Central memory CD4-positive, alpha-beta T cell (primary cell): ENCODE measurements around the gene CABLES1.
"Not testable (repeated sequence)": the region's sequence is repeated elsewhere in the genome, so short reads cannot be mapped to it uniquely, and the experiment has no call there.

Experiments
- DNase-seq: peaks from one replicate; pipeline ENCODE4 v3.0.0; 2022

CABLES1 gene

DNA sequence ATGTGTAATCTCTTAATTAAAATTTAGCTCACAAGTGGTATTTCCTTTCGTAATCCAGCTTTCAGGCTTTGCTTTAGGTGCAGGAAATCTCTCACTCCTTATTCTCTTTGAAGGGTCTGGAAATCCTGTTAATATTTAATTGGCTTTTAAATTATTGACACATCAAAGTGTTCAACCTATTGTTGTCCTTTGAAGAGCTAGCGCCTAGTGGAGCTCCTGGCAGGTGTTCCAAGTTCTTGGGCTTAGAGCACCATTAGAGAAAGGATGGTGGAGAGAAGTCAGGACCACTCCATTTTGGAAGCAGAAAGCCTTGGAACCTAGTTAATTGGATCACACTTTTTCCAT lies 92.4 kb downstream of the CABLES1 start:
- DNase-seq: no peak

DNA sequence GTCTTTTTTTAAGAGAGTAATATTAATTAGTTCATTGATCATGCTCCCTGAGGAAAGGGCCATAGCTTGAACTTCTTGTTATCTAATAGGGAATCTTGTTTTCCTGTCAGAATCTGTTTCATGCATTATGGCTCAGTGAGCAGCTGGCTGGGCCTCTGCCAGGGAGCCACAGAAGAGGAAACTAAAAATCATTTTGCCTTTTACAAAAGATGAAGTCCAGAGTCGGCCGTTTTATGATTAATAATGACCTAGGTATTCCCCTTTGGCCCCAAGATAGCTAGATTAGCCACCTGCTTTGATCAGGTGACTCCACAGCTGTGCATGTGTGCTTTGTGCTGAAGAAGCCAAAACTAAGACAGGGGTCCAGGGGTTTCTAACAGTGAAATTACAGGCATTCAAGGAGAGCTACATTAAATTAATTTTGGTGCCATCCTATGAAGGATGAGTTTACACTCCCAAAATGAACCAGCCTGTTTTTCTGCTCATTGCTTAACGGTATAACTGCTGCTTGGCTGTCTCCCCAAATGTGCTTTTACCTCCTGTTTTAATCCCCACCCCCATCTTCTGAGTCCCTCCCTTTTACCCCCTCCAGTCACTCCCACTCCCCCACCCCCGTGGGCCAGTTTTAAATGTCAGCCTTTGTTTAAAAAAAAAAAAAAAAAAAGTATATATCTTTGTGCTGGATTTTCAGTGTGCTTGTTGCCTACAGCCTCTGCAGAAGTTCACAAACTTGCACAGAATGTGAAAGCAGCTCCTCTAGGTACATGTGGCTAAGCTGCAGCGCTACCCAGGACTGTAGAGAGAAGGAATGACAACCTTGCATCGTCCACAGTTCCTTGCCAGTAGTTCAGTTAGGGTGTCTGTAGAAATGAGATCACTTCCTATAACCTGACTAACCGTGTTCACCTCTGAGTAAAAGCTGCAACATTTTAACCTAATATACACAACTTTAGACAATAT lies 93.1 kb downstream of the CABLES1 start:
- no peak for DNase-seq

DNA sequence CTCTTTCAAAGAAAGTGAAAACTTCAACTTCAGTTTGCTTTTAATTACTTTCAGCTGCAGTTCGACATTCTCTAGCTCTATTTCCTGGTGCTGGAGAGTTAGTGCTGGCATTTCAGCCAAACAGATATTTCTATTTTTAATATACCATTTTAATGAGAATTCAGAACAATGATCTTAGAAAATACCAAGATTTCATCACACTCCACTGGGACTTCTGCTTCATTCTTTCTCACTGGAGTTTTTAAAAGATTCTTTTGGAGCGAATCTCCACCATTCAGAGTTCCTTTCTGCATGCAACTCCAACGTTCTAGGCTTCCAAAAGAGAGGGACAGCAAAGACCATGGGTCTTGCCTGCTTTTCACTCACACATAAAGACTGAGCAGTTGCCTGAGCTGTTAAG lies 94.2 kb downstream of the CABLES1 start:
- DNase-seq: no peak

DNA sequence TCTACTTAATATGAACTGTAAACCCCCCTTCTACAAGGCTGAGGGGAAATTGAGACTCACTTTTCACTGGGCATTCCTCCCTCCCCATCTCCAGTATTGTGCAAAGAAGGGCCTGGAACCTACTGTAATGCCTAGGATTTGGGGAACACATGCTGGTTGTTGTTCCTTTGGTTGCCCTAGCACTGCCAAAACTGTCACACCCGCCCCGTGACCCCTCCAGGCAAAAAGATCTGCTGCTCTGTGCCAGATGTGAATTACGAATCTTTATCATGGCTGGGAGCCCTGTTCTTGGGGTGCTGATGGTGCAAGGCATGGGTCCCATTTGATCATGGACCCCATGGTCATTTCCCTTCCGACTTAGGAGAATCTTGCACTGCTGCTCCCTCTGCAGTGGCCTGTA lies 95.4 kb downstream of the CABLES1 start:
- no peak for DNase-seq

DNA sequence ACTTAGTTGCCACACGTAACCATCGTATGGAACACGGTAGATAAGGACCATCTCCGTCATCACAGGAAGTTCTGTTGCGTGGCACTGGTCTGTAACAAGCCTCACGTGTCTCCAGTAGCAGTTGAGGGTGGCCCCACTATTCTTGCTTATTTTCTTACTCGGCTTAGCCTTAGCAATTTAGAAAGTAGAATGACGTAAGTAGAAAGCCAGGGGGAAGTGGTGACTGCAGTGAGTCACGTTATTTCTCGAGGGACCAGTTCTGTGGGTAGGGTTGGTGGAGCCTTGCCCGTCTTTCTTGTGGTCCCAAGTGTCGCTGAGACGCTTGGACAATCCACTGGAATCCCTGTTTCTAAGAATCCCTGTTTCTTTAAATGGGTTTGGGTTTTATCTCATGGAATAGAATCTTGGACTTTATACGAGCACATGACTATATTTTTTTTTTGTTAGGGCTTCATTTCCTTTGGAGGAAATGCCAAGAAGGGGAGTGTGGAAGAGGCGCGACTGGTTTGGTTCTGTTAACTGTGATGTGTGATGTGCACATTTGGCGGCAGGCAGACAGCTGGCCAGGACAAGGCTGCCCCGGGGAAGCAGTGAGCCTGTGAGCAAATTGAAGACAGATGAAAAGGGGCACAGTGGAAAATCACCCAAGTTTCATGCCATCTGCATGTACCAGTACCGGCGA lies 96.2 kb downstream of the CABLES1 start:
- peak; percentile 85 for DNase-seq

DNA sequence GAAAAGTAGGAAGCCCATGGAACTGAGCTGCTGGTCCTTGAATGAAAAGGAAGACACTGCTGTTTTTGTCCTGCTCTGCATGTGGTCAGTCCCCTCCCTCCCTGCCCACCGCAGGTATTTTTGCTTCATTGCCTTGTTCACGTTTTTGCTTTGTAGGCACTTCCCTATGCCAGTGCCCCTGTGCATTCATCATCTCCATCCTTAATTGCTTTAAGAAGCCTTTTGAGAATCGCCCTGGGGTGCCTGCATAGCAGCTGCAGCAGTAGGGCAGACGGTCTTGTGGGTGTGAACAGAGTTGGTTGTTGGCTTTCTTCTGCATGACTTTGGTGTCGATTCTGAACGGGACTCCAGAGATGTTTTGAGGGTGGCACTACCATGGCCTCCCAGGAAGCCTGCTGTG lies 97.0 kb downstream of the CABLES1 start:
- no peak for DNase-seq

DNA sequence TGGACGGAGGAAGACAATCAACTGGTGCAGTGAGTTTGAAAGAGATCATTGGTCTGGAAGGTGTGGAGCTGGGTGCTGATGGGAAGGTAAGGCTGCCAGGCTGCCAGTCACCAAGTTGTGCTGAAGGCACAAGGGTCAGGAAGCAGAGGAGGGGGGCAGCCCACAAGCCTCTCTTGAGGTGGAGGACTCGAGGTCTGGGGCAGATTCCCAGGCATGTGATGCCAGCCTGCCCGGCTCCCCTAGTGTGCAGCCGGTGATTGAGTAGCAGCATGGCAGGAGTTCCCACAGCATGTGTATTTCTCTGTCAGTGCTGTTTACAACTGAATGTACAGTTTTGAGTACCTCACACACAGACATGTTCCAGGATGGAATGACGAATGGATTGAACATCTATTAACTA lies 99.3 kb downstream of the CABLES1 start:
- no peak for DNase-seq

DNA sequence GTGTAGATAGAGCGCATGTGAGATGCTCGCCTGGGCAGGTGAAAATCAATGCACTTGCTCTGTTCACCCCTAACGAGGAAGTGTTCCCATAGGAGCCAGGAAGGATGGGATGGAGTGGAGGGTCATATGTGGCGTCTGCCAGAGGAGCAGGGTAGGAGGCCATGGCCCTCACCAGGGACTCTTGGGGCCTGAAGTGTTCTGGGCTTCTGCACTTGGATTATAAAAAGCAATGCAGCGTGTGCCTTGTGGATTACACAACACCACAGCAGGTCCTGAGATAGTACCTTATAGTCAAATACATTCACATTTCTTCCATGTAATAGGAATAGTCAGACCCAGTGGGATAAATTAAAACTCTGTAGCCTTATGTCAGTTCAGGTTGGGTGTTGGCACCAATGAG lies 100.1 kb downstream of the CABLES1 start:
- DNase-seq: no peak

DNA sequence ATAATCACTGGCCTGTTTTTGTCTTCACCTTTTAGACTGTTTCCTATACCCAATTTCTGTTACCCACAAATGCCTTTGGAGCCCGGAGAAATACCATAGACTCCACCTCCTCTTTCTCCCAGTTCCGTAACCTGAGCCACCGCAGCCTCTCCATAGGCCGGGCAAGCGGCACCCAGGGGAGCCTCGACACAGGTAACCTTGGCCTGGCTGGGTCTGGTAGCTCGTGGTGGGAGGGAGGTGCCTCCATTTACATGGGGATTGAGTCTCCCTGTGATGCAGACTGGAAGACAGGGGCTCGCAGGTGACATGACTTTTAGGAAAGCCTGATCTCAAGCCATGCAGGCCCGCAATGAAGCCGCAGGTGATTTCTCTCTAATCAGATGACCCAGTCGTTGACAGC lies 100.6 kb downstream of the CABLES1 start:
- no peak for DNase-seq

DNA sequence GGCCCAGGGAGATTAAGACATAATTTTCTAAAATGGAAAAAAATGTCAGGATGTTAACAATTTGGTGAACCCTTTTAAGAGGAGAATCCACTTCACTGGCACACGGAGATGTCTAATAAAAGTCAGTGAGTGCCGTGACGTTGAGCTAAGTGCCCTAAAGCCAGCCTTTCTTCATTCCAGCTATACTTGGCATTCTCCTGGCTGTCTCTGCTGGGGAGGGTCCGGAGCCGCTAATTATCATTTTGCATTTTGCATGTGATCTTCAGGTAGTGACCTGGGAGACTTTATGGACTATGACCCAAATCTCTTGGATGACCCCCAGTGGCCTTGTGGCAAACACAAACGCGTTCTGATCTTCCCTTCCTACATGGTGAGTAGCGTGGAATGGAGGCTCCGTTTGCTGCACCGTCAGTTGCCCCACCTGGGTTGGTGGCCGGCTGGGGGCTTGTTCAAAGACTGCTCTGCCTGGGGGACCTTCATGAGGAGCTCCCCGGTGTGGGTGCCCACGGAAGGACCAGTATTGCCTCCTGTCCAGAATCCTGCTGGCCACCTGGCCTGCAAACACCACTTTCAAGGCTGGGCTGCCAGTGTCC lies 101.7 kb downstream of the CABLES1 start:
- DNase-seq: no peak

DNA sequence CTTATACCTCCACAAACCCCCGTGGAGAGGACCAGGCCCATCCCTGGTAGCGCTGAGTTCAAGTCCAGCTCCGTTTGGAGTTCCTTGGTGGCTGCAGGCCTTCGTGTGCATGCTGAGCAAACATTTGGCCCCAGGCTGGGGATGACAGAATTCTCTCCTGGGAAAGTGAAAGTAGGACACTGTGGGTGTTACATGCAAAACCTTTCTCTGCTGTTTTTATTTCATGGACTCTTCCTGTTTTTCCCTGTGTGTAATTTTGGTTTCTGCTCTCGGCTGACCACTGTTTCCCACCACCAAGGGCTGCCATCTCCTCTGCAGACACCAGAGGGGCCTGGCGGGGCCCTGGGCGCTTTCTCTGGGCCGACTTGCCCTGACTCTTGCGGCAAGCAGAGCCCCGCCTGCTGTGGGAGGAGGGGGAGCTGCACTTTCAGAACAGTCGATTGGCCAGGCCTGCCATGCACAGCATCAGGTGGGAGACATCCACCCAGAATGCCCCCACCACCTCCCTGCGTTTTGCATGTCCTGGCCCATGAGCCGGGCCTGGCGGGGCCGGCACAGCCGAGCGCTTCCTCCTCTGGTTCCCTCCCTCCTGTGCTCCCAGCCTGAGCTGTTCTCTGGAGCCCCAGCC lies 102.4 kb downstream of the CABLES1 start:
- DNase-seq: peak; percentile 13

DNA sequence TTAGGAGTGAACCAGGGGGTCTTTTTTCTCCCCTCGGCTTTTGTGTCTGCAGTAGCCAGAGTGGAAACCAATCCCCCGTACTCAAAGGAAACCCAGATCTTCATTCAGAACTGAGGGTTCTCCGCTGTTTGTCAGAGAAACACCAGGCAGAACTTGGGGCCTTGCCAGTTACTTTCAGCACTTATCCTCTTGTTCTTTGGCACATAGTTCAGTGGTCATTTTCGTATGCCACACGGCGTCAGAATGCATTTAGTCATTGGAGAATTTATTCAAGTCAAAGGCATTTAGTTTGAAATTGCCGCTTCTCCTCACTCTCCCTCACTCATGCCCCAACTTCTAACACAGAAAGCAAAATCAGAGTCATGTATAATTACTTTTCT lies 102.9 kb downstream of the CABLES1 start:
- DNase-seq: no peak

DNA sequence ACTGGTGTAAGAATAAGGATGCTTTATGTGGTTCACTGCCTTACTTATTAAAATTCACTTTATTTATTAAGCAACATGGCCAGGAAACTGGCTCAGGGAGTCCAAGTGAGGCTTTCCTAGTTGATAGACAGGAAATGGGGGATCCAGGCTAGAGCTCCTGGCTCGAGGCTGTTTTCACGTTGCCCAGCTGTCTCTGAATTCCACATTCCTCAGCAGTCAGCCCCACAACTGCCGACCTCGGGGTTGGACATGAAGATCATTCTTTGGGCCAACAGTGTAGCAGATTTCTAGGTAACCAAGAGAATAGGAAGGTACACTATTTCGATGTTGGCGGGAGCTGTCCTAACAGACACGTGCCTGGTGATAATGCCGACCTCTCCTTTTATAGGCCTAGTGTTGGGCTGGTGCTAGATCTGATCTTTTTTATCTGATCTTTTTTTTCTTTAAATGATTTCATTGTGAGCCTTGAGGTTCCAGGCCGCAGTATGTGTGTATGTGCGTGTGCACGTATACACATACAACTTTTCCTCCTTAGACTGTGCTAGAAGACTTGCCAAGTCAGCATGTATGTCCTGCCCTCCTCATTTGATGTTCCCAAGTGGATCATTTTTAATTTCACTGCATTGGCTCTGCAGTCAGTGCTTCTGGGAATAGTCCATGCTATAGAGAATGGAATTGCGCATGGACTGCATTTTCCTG lies 103.5 kb downstream of the CABLES1 start:
- no peak for DNase-seq

DNA sequence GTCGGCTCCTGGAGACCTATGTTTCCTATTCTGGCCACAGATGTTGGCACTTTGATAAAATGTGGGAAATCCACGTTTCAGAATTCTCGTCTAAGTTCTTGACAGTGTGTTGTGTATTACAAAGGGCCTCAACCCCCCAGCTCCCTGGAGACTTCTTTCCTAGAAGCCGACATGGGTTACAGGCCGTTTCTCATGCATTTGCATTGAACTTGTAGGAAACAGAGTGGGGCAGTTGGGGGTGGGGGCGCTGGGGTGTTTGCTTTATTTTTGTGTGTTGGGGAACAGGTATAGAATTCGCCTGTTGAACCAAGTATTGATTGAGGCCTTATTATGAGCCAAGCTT lies 104.0 kb downstream of the CABLES1 start:
- no peak for DNase-seq

DNA sequence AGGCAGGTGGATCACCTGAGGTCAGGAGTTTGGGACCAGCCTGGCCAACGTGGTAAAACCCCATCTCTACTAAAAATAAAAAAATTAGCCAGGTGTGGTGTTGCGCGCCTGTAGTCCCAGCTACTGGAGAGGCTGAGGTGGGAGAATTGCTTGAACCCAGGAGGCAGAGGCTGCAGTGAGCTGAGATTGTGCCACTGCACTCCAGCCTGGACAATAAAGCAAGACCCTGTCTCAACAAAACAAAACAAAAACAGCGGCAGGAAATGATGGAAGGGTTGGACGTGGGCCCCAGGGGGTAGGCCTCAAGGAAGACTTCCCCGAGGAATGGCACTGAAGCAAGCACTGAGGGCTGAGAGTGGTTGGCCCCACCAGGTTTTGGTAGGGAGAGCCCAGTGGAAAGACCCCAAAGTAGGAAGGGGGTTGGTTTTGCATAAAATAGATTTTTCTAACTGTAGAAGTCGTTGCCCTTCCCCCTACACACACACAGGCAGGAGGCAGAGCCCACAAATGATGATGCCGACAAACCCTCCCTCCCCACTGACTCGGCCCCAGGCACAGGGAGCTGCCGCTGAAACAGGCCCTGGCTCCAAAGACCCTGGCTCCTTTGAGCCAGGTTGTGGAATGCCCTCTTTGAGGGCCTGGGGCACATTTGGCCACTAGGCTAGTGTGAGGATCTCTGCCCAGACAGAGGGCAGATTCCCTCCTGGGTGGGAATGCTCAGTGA lies 104.8 kb downstream of the CABLES1 start:
- DNase-seq: no peak

DNA sequence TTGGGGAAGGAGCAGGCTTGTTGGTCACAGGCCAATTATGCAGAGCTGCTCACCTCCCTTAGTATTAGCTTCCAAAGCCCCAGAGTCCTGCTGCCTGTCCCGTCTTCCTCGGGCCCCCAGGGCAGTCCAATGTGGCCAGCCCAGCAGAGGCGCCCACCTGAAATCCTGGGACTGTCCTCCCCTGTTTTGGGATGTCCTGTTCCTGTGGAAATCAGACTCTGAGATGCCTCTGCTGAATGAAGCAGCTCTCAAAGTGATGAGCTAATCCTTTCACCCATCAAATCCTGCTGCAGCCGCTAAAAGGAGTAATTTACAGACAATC lies 105.3 kb downstream of the CABLES1 start:
- no peak for DNase-seq

DNA sequence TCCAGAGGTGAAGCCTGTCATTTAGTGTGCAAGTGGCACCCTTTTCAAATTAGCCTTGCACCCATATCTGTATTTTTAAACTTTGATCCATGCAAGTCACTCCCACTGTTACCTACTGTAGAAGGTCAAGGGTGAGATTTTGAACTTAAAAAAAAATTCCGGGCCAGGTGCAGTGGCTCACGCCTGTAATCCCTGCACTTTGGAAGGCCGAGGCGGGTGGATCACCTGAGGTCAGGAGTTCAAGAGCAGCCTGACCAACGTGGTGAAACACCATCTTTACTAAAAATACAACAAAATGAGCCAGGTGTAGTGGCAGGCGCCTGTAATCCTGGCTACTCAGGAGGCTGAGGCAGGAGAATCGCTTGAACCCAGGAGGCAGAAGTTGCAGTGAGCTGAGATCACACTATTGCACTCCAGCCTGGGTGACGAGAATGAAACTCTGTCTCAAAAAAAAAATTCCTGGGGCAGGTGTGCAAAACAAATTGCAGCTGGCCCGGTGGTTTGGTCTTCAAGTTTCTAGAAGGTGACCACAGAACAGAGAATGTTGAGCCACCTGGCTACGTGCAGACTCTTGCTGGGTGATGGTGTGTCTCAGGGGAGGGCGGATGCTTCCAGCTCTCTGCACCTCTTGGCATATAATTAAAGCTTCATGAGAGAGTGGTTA lies 106.7 kb downstream of the CABLES1 start:
- not testable (repeated sequence) for DNase-seq

DNA sequence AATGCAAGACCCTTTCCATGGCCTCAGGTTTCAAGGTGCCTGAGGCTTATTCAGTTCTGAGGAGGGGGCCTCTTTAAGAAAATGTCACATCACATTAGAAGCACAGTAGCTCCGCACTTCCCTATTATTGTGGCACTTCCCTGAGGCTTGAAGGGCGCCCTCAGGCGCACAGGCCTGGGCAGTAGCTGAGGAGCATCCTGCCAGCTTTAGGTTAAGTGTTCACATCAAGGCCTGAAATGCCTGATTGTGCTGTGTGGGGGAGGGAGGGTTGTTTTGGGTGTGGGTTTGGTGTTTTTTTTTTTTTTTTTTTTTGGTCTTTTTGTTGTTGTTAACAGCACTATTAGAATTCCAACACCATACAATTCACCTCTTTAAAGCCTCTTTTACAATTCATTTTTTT lies 107.9 kb downstream of the CABLES1 start:
- no peak for DNase-seq

DNA sequence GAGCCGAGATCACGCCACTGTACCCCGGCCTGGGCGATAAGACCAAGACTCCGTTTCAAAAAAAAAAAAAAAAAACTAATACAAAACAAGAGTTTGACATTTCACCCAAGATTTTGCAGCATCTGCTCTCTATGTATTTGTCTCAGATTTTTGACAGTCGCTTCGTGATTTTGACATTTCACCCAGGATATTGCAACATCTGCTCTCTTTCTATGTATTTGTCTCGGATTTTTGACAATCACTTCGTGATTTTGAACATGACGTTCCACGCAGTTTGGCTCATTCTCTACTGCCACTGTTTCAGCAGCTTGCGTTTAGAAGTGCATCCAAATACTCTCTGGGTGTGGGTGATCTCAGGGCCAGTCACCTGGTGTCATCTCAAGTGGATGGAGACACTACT lies 108.5 kb downstream of the CABLES1 start:
- DNase-seq: no peak

DNA sequence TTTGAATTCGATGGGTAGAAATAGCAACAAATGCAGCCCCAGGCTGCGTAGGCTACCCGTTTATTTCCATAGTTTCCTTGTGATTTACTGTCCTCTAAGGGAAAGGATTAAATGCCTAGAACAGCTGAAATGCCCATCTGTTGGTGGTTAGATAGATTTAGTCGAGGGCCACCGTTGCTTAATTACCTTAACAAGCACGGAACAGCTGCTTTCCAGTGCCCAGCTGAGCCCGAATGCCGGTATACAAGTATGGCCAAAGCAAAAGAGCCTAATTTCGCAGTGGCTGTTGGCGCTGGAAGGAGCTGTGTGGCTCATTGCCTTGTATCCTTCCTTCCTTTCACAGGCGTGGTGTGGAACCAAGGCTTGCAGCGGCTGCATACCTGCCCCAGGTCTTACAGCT lies 109.1 kb downstream of the CABLES1 start:
- DNase-seq: no peak

DNA sequence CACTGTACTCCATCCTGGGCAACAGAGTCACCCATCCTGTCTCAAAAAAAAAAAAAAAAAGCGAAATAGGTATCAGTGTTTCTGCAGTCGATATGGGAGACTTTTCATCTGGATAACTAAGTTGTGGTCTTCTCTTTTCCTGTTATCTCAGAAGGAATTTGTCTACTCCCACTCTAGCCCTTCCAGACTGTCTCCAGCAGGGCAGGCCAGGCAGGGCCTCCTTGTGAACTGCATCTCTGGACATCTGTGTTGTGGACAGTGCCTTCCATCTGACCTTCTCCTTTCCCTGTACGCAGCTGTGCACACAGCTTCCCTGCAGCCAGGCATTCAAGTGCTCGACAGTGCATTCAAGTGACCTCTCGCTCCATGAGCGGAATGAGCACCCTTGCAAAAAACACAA lies 110.2 kb downstream of the CABLES1 start:
- DNase-seq: no peak

DNA sequence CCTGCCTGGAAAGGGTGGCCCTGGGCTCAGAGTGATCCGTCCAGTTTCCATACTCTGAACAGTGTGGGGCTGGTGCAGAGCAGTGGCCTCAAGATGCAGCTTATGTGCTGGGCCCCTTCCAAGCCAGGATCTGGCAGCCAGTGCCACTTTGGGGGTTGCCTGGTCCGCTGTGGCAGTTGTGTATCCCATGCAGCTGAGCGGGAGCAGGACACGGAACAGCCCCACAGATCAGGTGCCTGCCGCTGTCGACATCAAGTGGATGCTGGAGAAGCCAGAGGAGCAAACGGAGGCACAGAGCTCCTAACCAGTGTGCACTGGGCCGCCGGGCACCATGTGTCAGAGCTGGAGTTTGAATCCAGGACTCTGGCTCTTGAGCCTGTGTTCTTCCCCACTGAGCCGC lies 112.0 kb downstream of the CABLES1 start:
- DNase-seq: no peak
